SK-N-SH treated with all-trans-retinoic acid at 6 μM for 48 hours (cell line): ENCODE data around the gene ARFGEF2.

Source experiments
- ATAC-seq: fragments of 200-7000 bp; cut with Tn5 transposase; 3 replicates; pipeline ENCODE4 v1.9.1; 2020; ENCODE audit warnings: mild to moderate bottlenecking, moderate library complexity
- ARNTL ChIP-seq: fragments of 450-650 bp; formaldehyde crosslinking; IDR thresholded peaks from 2 replicates; pipeline ENCODE4 v1.5.0; 2020; ENCODE audit warnings: low read depth, mild to moderate bottlenecking, moderate library complexity, borderline replicate concordance
- BACH2 ChIP-seq: fragments of 250-450 bp; sonication (Bioruptor Pico); IDR thresholded peaks from 2 replicates; pipeline ENCODE4 v1.9.0; 2021; ENCODE audit warnings: mild to moderate bottlenecking, borderline replicate concordance
- CSDC2 ChIP-seq: fragments of 250-450 bp; sonication (Bioruptor Pico); IDR thresholded peaks from 2 replicates; pipeline ENCODE4 v1.5.0; 2020; ENCODE audit warnings: mild to moderate bottlenecking, moderate library complexity
- CSRNP3 ChIP-seq: fragments of 250-450 bp; sonication (Bioruptor Pico); IDR thresholded peaks from 2 replicates; pipeline ENCODE4 v1.5.1; 2021; ENCODE audit warnings: mild to moderate bottlenecking, moderate library complexity
- ESRRG ChIP-seq: fragments of 250-450 bp; sonication (Bioruptor Pico); IDR thresholded peaks from 2 replicates; pipeline ENCODE4 v1.6.1; 2021; ENCODE audit warnings: mild to moderate bottlenecking
- ISL1 ChIP-seq: fragments of 250-450 bp; sonication (Bioruptor Pico); IDR thresholded peaks from 2 replicates; pipeline ENCODE4 v2.1.2; 2022; ENCODE audit warnings: mild to moderate bottlenecking, moderate library complexity
- RARB ChIP-seq: fragments of 250-450 bp; sonication (Bioruptor Pico); IDR thresholded peaks from 2 replicates; pipeline ENCODE4 v1.8.0; 2021; ENCODE audit warnings: mild to moderate bottlenecking, moderate library complexity
- SNAI2 ChIP-seq: fragments of 250-450 bp; sonication (Bioruptor Pico); IDR thresholded peaks from 2 replicates; pipeline ENCODE4 v1.5.0; 2020; ENCODE audit warnings: mild to moderate bottlenecking, moderate library complexity
- TCF4 ChIP-seq: fragments of 250-450 bp; sonication (Bioruptor Pico); IDR thresholded peaks from 2 replicates; pipeline ENCODE4 v1.8.0; 2021; ENCODE audit warnings: mild to moderate bottlenecking, moderate library complexity, borderline replicate concordance
- TOX ChIP-seq: fragments of 250-450 bp; sonication (Bioruptor Pico); IDR thresholded peaks from 2 replicates; pipeline ENCODE4 v1.8.0; 2021; ENCODE audit warnings: mild to moderate bottlenecking, moderate library complexity, borderline replicate concordance
- TSHZ2 ChIP-seq: fragments of 250-450 bp; sonication (Bioruptor Pico); IDR thresholded peaks from 2 replicates; pipeline ENCODE4 v1.5.0; 2020; ENCODE audit warnings: mild to moderate bottlenecking, moderate library complexity
- ZC3H10 ChIP-seq: fragments of 250-450 bp; sonication (Bioruptor Pico); IDR thresholded peaks from 2 replicates; pipeline ENCODE4 v1.5.1; 2021; ENCODE audit warnings: mild to moderate bottlenecking, moderate library complexity
- ZFP3 ChIP-seq: fragments of 250-450 bp; sonication (Bioruptor Pico); IDR thresholded peaks from 2 replicates; pipeline ENCODE4 v1.5.0; 2020; ENCODE audit warnings: mild to moderate bottlenecking, moderate library complexity
- ZNF565 ChIP-seq: fragments of 450-650 bp; formaldehyde crosslinking; conservative IDR thresholded peaks from 2 replicates; pipeline ENCODE4 v1.5.0; 2020; ENCODE audit warnings: low read depth, mild to moderate bottlenecking, moderate library complexity
- ZNF70 ChIP-seq: fragments of 450-650 bp; formaldehyde crosslinking; IDR thresholded peaks from 2 replicates; pipeline ENCODE4 v1.5.0; 2020; ENCODE audit warnings: mild to moderate bottlenecking, moderate library complexity
- ZNF8 ChIP-seq: fragments of 450-650 bp; formaldehyde crosslinking; IDR thresholded peaks from 2 replicates; pipeline ENCODE4 v1.5.0; 2020; ENCODE audit warnings: mild to moderate bottlenecking, moderate library complexity
- TF ChIP-seq, protein P1 (sequence below): fragments of 250-450 bp; sonication (Bioruptor Pico); IDR thresholded peaks from 2 replicates; pipeline ENCODE4 v1.5.1; 2020; ENCODE audit warnings: low read depth, mild to moderate bottlenecking, moderate library complexity

Gene ARFGEF2

GRCh38 chr20:48878534-48879248 is 42.8 kb upstream of the ARFGEF2 start:
- no peak for ATAC-seq
- TF ChIP-seq CSDC2 (CRISPR knock-in tag) (no peak), BACH2 (CRISPR knock-in tag) (no peak), ESRRG (CRISPR knock-in tag) (no peak), ARNTL (CRISPR knock-in tag) (no peak), CSRNP3 (CRISPR knock-in tag) (no peak), ZFP3 (no peak)

GRCh38 chr20:48879612-48880245 is 41.8 kb upstream of the ARFGEF2 start:
- TF ChIP-seq CSDC2 (CRISPR knock-in tag) (no peak), ZNF70 (CRISPR knock-in tag) (no peak), TCF4 (CRISPR knock-in tag) (no peak), TOX (CRISPR knock-in tag) (no peak), ARNTL (CRISPR knock-in tag) (no peak)
- ATAC-seq, result no peak

- no peak for TF ChIP-seq RARB
- no peak for TF ChIP-seq ARNTL (CRISPR knock-in tag)
- no peak for TF ChIP-seq ISL1 (CRISPR knock-in tag)
- TF ChIP-seq, all 23 proteins: peak for 0
- no peak for ATAC-seq
These were observed 41.2 kb upstream of the ARFGEF2 start for GRCh38 chr20:48880331-48880730.

DNA sequence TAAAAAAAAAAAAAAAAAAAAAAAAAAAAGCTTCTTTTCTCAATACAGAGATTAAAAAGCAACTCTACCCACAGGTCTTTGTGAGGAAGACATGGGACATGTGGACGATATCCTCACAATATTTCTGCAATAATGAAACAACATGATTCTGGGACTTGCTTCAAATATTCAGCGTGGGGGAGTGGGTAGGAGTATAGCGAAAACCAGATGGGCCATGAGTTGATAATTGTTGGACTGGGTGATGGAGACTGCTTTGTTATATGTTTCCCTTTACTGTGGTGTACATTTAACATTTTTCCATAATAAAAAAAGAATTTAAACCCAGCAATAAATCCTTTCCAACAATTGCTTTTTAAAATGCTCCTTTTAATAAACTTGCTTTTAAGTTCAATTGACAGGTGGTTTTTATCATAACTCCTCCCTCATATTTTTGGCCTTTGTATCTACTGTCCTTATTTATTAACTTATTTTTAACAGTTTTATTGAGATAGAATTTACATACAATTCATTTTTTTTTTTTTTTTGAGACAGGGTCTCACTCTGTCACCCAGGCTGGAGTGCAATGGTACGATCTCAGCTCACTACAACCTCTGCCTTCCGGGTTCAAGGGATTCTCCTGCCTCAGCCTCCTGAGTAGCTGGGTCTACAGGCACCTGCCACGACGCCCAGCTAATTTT is 40.4 kb upstream of the ARFGEF2 start:
- TF ChIP-seq ESRRG (CRISPR knock-in tag), result no peak
- no peak for TF ChIP-seq ARNTL (CRISPR knock-in tag)
- no peak for TF ChIP-seq ZNF8 (CRISPR knock-in tag)
- no peak for TF ChIP-seq CSRNP3 (CRISPR knock-in tag)
- no peak for TF ChIP-seq ZNF565 (CRISPR knock-in tag)
- TF ChIP-seq ISL1 (CRISPR knock-in tag), result no peak
- TF ChIP-seq CSDC2 (CRISPR knock-in tag), result no peak
- no peak for TF ChIP-seq RARB
- TF ChIP-seq TSHZ2 (CRISPR knock-in tag), result no peak
- no peak for TF ChIP-seq SNAI2 (CRISPR knock-in tag)
- TF ChIP-seq ZC3H10, result no peak
- TF ChIP-seq, protein P1, sequence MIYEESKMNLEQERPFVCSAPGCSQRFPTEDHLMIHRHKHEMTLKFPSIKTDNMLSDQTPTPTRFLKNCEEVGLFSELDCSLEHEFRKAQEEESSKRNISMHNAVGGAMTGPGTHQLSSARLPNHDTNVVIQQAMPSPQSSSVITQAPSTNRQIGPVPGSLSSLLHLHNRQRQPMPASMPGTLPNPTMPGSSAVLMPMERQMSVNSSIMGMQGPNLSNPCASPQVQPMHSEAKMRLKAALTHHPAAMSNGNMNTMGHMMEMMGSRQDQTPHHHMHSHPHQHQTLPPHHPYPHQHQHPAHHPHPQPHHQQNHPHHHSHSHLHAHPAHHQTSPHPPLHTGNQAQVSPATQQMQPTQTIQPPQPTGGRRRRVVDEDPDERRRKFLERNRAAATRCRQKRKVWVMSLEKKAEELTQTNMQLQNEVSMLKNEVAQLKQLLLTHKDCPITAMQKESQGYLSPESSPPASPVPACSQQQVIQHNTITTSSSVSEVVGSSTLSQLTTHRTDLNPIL, result no peak
- TF ChIP-seq, all 23 proteins: peak for 0
- no peak for ATAC-seq

GRCh38 chr20:48885237-48885636 is 36.3 kb upstream of the ARFGEF2 start:
- no peak for ATAC-seq
- TF ChIP-seq ARNTL (CRISPR knock-in tag), result no peak
